Dermis microvascular lymphatic vessel endothelial cell (primary cell): ENCODE results near the gene KCNK13. TPM values are rescaled to one million over a fixed set of nuclear protein-coding genes. Genes with fewer than 3 reads are reported as not detected.
"Not testable (repeated sequence)": the region's sequence is repeated elsewhere in the genome, so short reads cannot be mapped to it uniquely, and the experiment has no call there.

Experiments
- DNase-seq, 2 donors: peaks; one replicate each; pipeline versions ENCODE4 v3.0.0 to v3.0.0-alpha.2; 2010; ENCODE audit warnings: low read depth in 2 of 2
- total RNA-seq: library from RNA; depleted of rRNA; stranded (reverse); fragments of >200 nt; gene quantifications from 2 replicates; pipeline ENCODE4 v1.2.1, GENCODE V29; 2014

Gene KCNK13
- total RNA-seq, result not detected in 2 replicates

DNA sequence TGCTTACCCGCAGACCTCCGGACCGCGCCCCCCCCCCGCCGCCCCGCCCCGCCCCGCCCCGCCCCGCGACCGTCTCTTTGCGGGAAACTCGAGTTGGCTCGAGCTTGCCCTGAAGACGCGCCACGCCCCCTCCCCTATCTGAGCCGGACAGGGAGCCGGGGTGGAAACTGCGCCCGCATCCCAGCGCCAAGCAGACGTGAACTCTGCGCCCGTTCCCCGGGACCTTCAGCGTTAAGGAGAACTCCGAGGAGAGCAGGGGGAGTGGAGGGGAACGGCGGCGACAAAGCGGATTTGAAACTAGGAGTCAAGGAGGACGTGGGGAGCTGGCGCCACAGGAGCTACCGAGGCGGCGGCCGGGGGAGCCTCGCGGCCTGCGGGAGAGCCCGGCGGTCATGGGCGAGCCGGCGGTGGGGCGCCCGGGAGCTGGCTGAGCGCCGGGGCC, at the start of gene KCNK13:
Gene KCNK13, plus strand, starts transcription at position 310 of the 442 bp plus-strand sequence. CDS start 212 bp downstream, outside the sequence.
- no peak for DNase-seq

DNA sequence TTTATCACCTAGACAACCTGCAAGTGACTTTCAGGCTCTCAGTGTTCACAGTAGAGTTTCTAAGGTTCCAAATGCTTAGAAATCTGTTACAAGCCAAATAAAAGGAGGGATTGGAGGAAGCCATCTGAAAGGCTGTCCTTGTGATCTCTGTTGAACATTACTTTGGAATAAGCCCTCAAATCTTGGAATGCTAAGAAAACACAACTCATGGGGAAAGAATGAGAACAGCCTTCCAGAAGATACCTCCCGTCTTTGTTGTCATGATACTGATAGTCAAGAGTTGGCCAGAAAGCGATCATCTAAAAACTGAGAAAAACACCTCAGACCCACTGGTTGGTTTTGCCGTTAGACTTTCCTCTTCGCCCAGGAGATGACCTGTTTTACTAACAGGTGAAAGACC, 44.4 kb upstream of the KCNK13 start:
- DNase-seq, result no peak

DNA sequence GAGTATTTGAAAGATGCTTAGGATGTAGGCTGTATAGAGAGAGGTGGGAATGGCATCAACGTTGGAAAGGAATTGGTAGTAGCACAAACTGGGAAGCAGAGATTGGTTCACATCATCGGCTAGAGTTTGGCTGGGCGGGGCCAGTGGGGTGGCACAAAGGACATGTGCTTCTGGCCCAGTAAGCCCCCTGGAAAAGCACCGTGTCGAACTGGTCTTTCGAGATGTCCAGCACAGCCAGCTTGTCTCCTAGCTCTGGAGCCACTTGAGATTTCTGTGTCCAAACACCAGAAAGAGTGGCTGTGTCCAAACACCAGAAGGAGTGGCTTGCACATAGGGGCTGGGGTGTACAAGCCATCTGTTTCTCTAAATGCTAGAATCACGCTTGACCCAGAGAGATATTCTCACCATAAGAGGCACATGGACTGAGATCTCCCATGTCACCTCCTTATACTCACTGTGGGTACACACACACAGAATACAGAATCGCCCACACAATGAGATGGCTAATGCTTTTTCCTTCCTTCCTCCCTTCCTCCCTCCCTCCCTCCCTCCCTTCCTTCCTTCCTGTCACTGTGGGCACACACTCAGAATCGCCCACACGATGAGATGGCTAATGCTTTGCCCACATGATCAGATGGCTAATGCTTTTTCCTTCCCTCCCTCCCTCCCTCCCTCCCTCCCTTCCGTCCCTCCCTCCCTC, 41.8 kb upstream of the KCNK13 start:
- no peak for DNase-seq

DNA sequence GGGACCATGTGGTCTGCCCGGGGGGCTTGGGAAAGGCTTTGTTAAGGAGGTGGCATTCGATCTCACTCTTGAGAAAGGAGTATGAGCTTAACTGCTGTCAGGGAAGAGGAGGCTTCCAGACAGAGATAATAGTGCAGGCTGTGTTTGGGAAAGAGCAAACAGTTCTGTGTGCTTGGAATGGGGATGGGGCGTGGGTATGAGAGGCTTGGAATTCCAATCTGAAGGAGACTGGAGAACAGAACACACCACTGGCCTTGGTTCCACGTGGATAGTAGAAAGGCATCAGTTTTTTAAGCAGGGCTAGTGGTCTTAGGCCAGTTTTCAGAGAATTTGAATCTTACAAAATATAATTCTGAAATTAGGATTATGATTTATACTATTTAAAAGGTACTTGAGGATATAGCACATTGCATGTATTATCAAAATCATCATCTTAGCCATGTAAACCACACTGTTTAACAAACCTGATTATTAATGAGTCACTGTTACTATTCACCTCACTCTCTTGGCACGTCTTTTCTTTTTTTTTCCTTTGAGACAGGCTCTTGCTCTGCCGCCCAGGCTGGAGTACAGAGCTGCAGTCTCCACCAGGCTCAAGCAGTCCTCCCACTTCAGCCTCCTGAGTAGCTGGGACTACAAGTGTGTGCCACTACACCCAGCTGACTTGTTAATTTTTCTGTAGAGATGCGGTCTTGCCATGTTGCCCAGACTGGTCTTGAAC, 38.5 kb upstream of the KCNK13 start:
- DNase-seq, result no peak

DNA sequence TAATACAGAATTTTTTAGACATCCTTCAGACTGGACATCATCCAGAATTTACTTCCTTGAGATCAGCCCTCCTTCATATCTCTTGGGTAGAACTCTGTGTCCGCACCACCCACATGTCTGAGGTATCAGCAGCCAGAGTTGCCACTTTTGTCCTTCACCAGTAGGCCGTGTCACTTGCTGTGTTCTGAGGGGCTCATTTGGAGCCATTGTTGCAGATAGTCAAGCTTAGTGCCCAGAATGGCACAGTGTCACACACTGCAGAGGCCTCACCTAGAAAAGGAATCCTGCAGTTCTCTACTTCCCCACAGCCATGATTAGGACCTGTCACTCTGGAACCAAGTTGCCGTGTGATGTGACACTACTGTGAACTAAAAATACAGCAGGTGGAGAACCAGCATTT, 36.9 kb upstream of the KCNK13 start:
- DNase-seq, result no peak

DNA sequence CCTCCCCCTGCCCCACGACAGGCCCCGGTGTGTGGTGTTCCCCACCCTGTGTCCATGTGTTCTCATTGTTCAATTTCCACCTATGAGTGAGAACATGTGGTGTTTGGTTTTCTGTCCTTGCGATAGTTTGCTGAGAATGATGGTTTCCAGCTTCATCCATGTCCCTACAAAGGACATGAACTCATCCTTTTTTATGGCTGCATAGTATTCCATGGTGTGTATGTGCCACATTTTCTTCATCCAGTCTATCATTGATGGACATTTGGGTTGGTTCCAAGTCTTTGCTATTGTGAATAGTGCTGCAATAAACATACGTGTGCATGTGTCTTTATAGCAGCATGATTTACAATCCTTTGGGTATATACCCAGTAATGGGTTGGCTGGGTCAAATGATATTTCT, 35.2 kb upstream of the KCNK13 start:
- not testable (repeated sequence) for DNase-seq

DNA sequence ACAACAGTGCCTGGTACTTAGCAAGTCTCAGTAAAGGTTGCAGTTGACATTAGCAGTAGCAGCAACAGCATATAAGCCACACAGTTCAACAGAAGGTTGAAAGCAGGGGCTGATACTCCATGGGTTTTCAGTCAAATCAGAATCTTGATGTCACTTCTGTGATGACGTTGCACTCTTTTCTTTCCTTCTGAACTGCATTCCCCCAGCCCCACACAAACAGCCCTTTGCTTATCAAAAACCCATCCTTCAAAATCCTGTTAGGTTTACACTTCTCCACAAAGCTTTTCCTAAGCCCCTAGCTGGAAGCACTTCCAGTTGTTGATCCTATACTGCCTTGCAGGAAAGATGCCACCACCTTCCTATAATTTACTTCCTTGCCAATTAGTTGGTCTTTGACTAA, 34.0 kb upstream of the KCNK13 start:
- DNase-seq, result no peak

DNA sequence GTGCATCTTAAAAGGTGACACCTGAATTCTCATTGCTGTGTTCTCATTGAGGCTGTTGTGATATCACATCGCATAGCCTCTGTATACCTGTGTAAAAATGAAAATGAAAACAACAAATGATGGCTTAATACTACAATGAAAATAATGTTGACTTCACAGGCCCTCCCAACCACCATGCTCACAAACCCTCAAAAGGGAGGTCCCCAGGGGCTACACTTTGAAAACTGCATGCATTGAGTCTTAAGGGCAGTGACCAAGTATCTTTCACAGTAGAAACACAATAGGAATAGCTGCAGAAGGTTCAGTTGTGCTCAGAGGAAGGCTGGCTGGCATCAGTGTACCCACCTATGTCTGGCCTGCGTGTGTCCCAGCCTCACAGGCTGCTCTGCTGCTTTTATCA, 27.6 kb upstream of the KCNK13 start:
- DNase-seq, result no peak

DNA sequence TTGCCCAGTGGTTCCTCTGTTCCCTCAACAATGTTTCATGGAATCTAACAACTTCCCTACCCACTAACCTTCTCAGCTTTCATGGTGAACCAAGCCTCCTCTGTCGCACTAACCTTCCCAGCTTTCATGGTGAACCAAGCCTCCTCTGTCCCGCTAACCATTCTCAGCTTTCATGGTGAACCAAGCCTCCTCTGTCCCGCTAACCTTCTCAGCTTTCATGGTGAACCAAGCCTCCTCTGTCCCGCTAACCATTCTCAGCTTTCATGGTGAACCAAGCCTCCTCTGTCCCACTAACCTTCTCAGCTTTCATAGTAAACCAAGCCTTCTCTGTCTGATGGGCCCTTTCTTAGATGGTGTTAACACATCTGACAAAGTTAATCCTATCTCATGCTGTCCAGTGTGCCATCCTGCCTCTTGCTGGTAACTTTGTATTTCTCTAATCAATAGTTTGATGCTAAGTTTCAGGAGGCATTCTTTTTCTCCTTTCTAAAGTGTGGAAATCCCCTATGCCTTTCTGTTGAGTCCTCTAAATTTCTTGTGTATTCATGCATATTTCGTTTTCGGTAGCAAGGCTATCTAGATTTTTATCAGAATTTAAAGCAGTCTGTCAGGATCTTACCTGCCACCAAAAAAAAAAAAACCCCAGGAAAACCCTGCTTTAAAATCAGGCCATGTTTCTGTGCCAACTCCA, 26.8 kb upstream of the KCNK13 start:
- no peak for DNase-seq

DNA sequence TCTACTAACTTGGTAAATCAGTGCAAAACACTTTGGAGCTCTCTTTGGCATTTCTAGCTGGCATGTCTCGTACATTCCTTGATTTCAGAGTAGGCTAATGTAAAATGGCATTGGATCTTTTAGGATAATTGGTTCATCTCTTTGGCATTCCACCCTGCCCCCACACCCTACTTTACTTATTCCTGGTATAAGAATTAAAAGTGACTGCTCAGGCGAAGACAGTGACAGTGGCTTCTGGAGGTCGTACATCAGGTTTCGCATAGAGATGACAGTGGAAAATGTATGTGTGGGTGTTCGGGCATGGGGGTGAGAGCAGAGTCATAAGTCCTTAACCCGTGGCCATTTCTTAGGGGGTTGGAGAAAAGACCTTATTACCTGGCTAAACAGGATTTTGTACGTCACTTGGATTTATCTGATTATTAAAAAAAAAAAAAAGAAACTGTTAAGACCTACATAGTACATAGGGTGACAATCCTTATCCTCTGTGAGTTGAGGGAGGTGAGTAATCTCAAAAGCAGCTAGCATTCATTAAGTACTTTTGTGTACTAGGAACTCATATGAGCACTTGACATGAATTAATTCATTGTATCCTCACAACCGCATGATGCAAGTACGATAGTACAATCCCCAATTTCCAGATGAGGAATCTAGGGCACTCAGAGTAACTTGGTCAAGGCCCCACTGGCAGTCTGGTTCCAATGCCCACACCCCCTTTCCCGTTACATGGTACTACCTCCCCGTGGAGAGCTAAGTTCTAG, 22.4 kb upstream of the KCNK13 start:
- no peak for DNase-seq

DNA sequence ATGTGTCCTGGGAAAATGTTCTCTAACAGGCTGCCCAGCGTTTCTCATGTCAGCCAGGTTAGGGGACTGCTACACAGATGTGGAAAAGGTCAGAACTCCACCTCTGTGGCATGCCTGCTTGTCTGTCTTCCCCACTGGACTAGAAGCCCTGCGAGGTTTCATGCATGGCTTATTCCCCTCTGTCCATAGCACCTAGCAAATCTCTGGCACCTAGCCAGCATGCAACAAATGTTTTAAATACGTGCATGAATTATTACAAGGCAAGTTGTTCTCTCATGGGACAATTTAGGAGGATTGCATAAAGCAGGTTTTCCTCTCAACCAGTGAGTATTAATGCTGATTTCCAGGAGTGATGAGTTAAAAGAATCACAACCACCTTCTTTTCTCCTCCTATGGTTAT, 21.4 kb upstream of the KCNK13 start:
- no peak for DNase-seq

DNA sequence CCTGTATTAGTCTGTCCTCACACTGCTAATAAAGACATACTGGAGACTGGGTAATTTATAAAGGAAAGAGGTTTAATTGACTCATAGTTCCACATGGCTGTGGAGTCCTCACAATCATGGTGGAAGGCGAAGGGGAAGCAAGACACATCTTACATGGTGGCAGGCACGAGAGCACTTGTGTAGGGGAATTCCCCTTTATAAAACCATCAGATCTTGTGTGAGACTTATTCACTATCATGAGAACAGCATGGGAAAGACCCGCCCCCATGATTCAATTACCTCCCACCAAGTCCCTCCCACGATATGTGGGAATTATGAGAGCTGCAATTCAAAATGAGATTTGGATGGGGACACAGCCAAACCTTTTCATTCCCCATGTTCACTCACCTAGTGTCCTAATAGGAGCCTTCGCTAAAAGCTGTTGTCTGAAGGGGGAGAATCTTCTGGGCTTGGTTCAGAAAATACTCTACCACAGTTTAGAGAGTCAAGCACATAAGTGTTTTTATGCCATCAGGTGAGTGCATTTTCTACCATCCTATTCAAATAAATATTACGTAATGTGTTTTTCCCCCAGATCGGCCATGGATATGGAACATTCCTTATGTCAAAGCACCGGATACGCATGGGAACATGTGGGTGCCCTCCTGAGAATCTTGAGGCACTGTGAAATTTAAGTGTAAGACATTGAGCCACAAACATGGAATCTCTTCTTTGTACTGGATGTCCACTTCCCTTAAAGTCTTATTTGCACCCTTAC, 19.1 kb upstream of the KCNK13 start:
- DNase-seq, result no peak

DNA sequence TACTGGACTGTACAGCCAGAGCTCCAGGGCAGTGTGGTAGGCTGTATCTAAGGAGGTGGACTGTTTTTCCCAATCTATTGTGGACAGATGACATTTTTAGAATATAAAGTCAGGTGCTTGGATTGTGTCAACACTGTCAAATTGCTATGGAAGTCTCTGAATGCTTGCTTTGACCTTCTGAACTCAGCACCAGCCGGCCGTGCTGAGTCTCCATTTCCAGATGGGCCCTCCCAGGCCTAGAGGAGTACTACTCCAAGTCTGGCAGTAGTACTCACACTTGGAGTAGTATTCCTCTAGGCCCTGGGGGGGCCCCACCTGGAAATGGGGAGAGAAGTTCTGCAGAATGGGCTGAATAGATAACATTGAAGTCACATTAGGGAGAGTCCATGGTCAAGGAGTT, 16.2 kb upstream of the KCNK13 start:
- DNase-seq, result peak; percentile 5 to 38

DNA sequence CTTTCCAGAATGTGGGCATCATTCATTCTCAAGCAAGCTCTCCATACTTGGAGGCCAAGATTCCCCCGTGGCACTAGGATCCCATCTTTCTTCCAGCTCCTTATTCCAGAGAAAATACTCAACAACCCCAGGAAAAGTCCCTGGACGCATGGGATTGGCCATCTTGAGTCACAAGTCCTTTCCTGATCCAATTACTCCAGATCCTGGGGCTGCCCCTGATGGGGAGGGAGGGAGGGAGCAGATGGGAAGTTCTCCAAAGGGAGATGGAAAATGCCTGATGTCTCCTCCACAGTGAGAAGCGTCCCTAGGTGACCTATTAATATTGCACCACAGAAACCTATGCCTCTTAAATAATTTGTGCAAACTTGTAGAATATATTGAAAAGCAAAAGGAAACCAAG, 12.4 kb upstream of the KCNK13 start:
- no peak for DNase-seq

DNA sequence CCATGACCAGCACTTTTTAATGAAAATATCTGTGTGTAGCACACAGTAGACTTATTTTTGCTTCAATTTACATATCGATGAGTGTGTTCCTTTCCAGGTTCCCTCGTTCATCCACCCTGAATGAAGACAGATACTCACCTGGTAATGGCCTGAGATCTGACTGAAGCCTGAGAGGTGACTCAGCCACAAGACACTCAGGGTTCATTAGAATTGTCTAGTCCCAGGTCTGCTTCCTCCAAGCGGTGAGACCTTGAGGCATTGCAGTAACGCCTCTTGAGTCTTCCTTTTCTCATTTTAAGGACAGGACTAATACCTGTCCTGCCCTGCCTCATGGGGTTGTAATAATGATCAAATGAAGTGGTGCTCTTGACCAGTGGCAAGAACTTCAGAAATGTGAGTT, 11.5 kb upstream of the KCNK13 start:
- no peak for DNase-seq

DNA sequence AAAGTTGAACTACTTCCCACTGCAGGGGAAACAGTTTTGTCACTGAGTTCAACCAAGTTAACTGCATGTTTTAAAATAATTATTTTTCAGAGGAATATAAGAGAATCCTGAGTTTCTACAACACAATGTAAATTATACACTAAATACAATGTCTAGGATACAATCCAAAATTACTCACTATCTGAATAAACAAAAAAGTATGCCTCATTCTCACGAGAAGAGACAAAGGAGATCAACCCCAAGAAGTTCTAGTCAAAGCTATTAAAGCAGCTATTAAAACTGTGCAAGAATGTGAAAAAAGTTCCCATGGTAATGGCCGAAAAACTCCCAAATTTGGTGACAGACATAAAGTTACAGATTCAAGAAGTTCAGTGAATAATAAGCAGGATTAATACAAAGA, 8.8 kb upstream of the KCNK13 start:
- DNase-seq, result no peak

DNA sequence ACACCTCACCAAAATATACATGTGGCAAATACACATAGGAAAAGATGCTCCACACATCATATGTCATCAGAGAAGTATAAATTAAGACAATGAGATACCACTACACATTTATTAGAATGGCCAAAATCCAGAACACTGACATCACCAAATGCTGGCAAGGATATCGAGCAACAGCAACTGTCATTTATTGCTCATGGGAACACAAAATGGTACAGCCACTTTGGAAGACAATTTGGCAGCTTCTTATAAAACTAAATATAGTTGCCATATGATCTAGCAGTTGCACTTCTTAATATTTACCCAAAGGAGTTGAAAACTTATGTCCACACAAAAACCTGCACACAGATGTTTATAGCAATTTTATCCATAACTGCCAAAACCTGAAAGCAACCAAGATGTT, 7.0 kb upstream of the KCNK13 start:
- DNase-seq, result no peak

DNA sequence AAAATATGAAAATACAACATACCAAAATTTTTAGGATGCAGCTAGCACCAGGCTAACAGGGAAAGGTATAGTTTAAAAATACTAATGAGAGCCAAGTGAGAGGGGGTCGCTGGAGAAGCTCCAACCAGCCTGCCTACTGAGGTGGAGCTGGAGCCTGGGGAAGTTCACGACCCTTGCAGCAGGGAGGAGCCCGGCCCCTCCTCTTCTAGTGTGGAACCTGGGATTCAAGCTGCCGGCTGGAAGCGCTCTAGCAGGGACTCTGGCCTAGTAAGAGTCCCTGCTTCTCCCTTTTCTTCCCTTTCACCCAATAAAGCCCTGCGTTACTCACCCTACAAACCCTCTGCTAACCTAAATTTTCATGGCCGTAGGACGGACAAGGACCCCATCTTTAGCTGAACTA, 5.0 kb upstream of the KCNK13 start:
- DNase-seq, result no peak

DNA sequence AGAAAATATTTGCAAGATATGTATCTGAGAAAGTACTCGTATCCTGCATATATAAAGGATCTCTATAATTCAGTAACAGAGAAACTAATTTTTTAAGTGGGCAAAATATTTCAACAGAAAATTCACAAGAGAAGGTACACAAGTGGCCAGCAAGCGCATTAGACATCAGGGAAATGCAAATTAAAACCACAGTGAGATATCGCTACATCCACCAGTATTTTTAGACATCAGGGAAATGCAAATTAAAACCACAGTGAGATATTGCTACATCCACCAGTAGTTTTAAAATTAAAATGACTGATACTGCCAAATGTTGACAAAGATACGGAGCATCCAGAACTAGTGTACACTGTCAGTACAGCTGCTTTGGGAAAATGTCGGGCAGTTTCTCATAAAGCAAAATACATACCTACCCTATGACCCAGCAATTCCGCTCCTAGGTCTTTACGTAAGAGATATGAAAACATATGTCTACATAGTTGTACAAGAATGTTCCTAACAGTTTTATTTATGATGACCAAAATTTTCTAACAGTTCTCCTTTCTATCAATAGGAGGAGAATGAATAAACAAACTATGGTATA, 2.8 kb upstream of the KCNK13 start:
- no peak for DNase-seq

DNA sequence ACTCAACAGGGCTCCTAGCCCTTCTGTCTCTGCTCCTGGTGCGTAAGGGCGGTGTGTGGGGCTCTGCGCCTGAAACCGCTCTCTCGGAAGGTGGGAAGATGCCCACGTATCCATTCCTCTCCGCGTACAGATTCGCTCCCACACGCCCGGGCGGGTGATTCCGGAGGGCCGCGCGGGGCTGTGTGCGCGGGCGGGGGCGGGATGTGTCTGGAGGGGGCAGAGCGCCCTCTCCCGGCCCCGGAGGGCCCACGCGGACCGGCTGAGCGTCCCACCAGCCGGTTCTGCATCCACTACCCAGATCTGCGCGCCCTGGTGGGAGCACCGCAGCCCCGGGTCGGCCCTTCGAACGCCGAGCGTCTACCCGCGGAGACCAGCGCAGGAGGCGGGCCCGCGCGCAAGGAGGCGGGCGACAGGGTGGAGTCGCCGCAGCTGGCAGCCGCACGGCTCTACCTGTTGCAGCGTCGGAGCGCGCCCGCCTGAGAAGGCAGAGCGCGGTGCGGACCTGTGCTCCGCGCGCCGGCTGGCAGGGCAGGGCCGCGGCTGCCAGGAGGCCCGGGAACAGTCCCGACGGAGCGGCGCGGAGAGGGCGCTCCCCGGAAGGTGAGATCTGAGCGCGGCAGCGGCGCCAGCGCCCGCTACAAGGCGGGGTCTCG, 1.4 kb upstream of the KCNK13 start:
- peak; percentile 14 to 68 for DNase-seq
